ENCODE measurements around the gene HSPA12B.

GRCh38 chr20:3775457-3776108 is 43.1 kb downstream of the HSPA12B start:
- TF ChIP-seq CTCF (IDR thresholded peaks at IDR 0.05): no peak
- no peak for TF ChIP-seq FOXM1 (IDR thresholded peaks at IDR 0.05; ENCODE audit: low read depth)
- no peak for TF ChIP-seq CHD2 (IDR thresholded peaks at IDR 0.05; ENCODE audit: low read length, partially characterized antibody)
- no peak for TF ChIP-seq RFX5 (IDR thresholded peaks at IDR 0.05; ENCODE audit: low read length)
- TF ChIP-seq ZBTB33 (IDR thresholded peaks at IDR 0.05; ENCODE audit: borderline replicate concordance, low read depth): no peak
- TF ChIP-seq POLR2AphosphoS5 (IDR thresholded peaks at IDR 0.05; ENCODE audit: low read depth, low read length): no peak
- TF ChIP-seq USF1 (IDR thresholded peaks at IDR 0.05; ENCODE audit: borderline replicate concordance, low read depth): no peak
- TF ChIP-seq NRF1 (IDR thresholded peaks at IDR 0.05; ENCODE audit: low read depth, low read length): no peak
